Measurements from ENCODE around the gene MED22.

GRCh38 chr9:133320421-133320881, 27.5 kb downstream of the MED22 start:
- TF ChIP-seq CTCF (optimal IDR thresholded peaks at IDR 0.05 in 1 of 3, IDR thresholded peaks at IDR 0.05 in 1 of 3, conservative IDR thresholded peaks at IDR 0.05 in 1 of 3; ENCODE audit: extremely low read depth in 1 of 3, insufficient read depth in 2 of 3, low read length in 3 of 3) (no peak), EZH2 (IDR thresholded peaks at IDR 0.05; ENCODE audit: low read length) (no peak)
